Lung (tissue), 12 donors: Measurements from ENCODE around the gene KSR1. TPM values are rescaled to one million over a fixed set of nuclear protein-coding genes. Genes with fewer than 3 reads are reported as not detected.

Experiments used
- ATAC-seq: fragments of 200-7000 bp; cut with Tn5 transposase; one replicate; pipeline ENCODE4 v1.9.1; 2020; ENCODE audit warnings: moderate number of reproducible peaks; ENCODE audit not compliant: insufficient read depth, low FRiP score
- DNase-seq, 3 donors: peaks; one replicate each; pipeline ENCODE4 v3.0.0-alpha.2; 2013 to 2017
- H3K27ac ChIP-seq, 2 donors: one replicate each; pipeline ENCODE4 v1.5.1; 2013; ENCODE audit warnings: mild to moderate bottlenecking in 2 of 2, moderate library complexity in 2 of 2, control low read depth in 1 of 2, inconsistent platforms in 1 of 2, low read depth in 1 of 2, low read length in 1 of 2
- H3K27me3 ChIP-seq, 3 donors: one replicate each; pipeline ENCODE4 v1.5.1; 2013; ENCODE audit warnings: low read length in 2 of 3; ENCODE audit not compliant: control insufficient read depth in 3 of 3, insufficient read depth in 3 of 3
- H3K36me3 ChIP-seq, 4 donors: one replicate each; pipeline ENCODE4 v1.5.1; 2013; ENCODE audit warnings: low read length in 4 of 4, mild to moderate bottlenecking in 1 of 4, moderate library complexity in 1 of 4; ENCODE audit not compliant: control insufficient read depth in 4 of 4, insufficient read depth in 4 of 4
- H3K4me1 ChIP-seq, 5 donors: one replicate each; pipeline ENCODE4 v1.5.1; 2013; ENCODE audit warnings: low read length in 5 of 5, mild to moderate bottlenecking in 2 of 5, moderate library complexity in 1 of 5; ENCODE audit not compliant: control insufficient read depth in 5 of 5, insufficient read depth in 5 of 5
- H3K4me3 ChIP-seq: one replicate; pipeline ENCODE4 v1.5.1; 2013; ENCODE audit warnings: mild to moderate bottlenecking, control low read depth, moderate library complexity
- H3K9ac ChIP-seq, 2 donors: one replicate each; pipeline ENCODE4 v1.5.1; 2013; ENCODE audit warnings: low read length in 2 of 2, control low read depth in 1 of 2; ENCODE audit not compliant: insufficient read depth in 1 of 2
- H3K9me3 ChIP-seq, 4 donors: one replicate each; pipeline ENCODE4 v1.5.1; 2013; ENCODE audit warnings: low read length in 3 of 4, mild to moderate bottlenecking in 1 of 4, moderate library complexity in 1 of 4; ENCODE audit not compliant: control insufficient read depth in 4 of 4, insufficient read depth in 3 of 4
- WGBS, 2 donors: extraction: QIAGEN DNeasy Blood & Tissue Kit; methylation state at CpG; one replicate each; pipeline ENCODE4 v1.1.7; 2013; 5-methylcytosine and 5-hydroxymethylcytosine counted together
- polyA plus RNA-seq, 2 donors: library from polyadenylated mRNA; stranded (reverse); fragments of 200-250 nt; gene quantifications; one replicate each; pipeline ENCODE4 v1.2.1, GENCODE V29; 2013
- total RNA-seq, 2 donors: library from RNA; depleted of rRNA in 1 of 2; stranded (reverse); fragments of >200 nt in 1 of 2; gene quantifications; one replicate each; pipeline ENCODE4 v1.2.1, GENCODE V29; 2014 to 2021
- TF ChIP-seq, protein P1 (sequence below): IDR thresholded peaks from 2 replicates; pipeline ENCODE4 v1.5.1; 2012; ENCODE audit warnings: mild to moderate bottlenecking; ENCODE audit errors: control extremely low read depth, extremely low read depth
- donor health status: control.
- donor health status: control.
- donor health status: Bipolar disorder and iron deficiency.
- donor health status: healthy.
- donor health status: DM: yes; HTN: yes; CAD: no.

The KSR1 gene
- total and polyA plus RNA-seq, 4 donors, result 26.8 to 70.0 (median 42.3) TPM

DNA sequence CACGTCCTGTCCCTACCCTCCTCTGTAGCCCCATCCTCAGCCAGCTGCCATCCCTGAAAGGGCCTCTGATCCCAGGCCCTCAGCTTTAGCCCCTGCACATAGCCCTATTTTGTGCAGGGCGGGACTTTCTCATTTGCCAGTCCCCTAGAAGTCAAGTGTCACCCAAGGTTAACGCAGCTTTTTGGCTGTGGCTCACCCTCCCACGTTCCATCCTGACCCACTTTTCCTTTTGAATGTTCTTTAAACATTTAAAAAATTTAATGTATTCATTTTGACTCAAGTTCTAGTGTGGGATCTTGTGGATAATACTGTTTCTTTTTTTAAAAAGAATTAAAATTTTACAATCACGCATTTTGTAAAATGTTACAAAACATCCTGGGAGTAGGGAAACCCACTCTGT, 112.6 kb downstream of the KSR1 start:
- no peak for ATAC-seq
- H3K4me1 ChIP-seq, result peaks cover 0 to 15% (median 8%) of the 10 kb centered on the region in 5 donors
- 76 to 85% methylated on average over 5 of the region's 5 CpGs for WGBS, 2 donors

DNA sequence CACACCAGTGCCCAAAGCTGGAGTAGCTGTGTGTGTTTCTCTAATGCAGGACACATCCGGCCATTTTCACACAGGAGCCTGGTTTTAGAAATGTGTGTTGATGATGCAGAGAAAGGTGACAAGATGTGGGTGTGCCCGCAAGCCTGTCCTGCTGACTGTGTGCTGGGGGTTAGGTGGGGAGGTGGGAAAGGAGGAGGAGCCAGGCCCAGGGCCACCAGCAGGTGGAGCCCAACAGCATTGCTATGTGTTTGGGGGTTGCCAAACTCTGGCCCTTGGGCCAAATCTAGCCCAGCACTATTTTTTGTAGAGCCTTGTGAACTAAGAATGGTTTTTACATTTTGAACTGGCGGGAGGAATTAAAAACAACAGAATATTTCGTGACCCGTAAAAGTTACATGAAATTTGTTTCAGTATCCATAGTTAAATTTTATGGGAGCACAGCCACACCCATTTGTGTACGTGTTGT, 113.0 kb downstream of the KSR1 start:
- Histone ChIP-seq H3K9ac (no peak overlapping the region), H3K4me3 (no peak overlapping the region), H3K4me1 (peaks cover 0 to 15% (median 8%) of the 10 kb centered on the region in 5 donors), H3K27me3 (no peaks in the 10 kb centered on the region), H3K27ac (no peak overlapping the region), H3K9me3 (no peaks in the 10 kb centered on the region), H3K36me3 (peaks cover 0 to 1% (median under 1%) of the 10 kb centered on the region in 4 donors)
- 90 to 92% methylated on average over 6 of the region's 6 CpGs for WGBS, 2 donors
- TF ChIP-seq, protein P1, sequence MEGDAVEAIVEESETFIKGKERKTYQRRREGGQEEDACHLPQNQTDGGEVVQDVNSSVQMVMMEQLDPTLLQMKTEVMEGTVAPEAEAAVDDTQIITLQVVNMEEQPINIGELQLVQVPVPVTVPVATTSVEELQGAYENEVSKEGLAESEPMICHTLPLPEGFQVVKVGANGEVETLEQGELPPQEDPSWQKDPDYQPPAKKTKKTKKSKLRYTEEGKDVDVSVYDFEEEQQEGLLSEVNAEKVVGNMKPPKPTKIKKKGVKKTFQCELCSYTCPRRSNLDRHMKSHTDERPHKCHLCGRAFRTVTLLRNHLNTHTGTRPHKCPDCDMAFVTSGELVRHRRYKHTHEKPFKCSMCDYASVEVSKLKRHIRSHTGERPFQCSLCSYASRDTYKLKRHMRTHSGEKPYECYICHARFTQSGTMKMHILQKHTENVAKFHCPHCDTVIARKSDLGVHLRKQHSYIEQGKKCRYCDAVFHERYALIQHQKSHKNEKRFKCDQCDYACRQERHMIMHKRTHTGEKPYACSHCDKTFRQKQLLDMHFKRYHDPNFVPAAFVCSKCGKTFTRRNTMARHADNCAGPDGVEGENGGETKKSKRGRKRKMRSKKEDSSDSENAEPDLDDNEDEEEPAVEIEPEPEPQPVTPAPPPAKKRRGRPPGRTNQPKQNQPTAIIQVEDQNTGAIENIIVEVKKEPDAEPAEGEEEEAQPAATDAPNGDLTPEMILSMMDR, result no peak
- DNase-seq, result peak in 2 of 3 donors; percentile 32 to 37
- ATAC-seq, result no peak

More for the DNA sequence above, 112.6 kb downstream of the KSR1 start:
- no peaks in the 10 kb centered on the region for H3K9me3 ChIP-seq
- no peak for DNase-seq
- no peak overlapping the region for H3K9ac ChIP-seq
- TF ChIP-seq, protein P1, result no peak
- H3K4me3 ChIP-seq, result no peak overlapping the region
- H3K27me3 ChIP-seq, result no peaks in the 10 kb centered on the region
- H3K27ac ChIP-seq, result no peak overlapping the region
- H3K36me3 ChIP-seq, result peaks cover 0 to 4% (median 1%) of the 10 kb centered on the region in 4 donors

DNA sequence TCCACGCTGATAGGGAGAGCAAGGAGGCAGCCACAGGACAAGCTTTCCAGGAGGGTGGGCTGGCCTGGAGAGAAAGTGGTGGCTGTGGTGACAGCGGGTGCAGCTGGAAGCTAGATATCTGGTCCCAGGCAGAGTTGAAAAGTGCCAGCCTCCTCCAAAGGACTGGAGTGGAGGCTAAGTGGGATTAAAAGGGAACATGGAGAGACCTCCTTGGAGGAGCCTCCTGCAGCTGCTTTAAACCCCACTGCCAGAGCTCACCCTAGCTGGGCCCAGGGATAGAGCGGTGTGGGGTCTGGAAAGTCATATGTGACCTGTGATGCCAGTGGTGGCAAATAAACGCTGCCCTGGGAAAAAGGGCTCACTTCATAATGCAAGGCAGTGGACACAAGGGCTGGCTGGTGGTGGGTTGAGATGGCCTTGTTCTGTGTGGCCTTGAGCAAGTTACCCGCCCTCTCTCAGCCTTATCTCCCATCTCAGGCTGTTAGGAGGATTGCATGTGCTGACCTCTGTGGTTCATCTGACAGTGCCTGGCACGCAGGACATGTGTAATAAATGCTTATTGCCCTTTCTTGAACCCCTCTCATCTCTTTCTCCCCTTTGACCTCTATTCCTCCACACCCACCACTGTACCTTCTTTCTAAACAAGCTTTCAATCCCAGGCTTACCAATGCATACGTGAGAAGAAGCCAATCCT, 113.8 kb downstream of the KSR1 start:
- Histone ChIP-seq H3K27ac (no peak overlapping the region), H3K4me1 (peaks cover 0 to 15% (median 8%) of the 10 kb centered on the region in 5 donors), H3K9me3 (no peaks in the 10 kb centered on the region), H3K27me3 (no peaks in the 10 kb centered on the region), H3K36me3 (no peaks in the 10 kb centered on the region), H3K9ac (peak overlapping the region in 1 of 2 donors; percentile 47), H3K4me3 (no peak overlapping the region)
- DNase-seq (no peak), ATAC-seq (no peak)
- 91 to 97% methylated on average over 7 of the region's 7 CpGs for WGBS, 2 donors
- TF ChIP-seq, protein P1, result no peak
